ENCODE measurements around the gene DENND1B. TPM values are rescaled to one million over a fixed set of nuclear protein-coding genes. Genes with fewer than 3 reads are reported as not detected.

DENND1B gene
- total RNA-seq, 1 experiment from 2014 or later, result 16.1 TPM

DNA sequence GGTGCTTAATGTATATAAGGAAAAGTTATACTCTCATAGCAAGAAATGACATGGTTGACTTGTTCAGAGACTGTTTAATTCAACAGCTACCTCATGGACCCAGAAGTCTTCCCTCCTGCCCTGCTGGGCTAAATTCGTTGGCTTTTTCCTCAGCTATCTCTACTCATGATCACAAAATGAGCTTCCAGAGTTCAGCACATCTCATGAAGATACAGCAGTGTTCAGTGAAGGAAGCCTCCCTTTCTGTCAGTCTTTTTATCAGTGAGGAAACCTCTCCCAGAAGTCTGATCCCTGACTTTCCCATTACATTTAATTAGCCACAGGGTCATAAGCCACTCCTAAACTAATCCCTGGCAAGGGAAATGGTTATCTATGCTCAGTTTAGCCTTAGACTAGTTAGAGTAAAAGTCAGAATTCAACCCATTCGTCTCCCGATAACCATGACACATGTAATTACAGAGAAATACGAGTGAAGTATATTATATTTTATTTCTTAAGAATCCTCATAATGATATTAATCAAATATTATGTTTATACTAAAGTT, 97.5 kb downstream of the DENND1B start:
- Histone ChIP-seq H3K36me3 (no peaks in the 10 kb centered on the region), H3K4me3 (no peak overlapping the region), H3K27ac (no peak overlapping the region), H3K4me1 (replicated peaks) (no peaks in the 10 kb centered on the region), H3K27me3 (replicated peaks) (no peaks in the 10 kb centered on the region), H3K9me3 (replicated peaks) (no peaks in the 10 kb centered on the region)
- no peak for DNase-seq (ENCODE audit: low read depth in 1 of 2, low spot score in 2 of 2)

DNA sequence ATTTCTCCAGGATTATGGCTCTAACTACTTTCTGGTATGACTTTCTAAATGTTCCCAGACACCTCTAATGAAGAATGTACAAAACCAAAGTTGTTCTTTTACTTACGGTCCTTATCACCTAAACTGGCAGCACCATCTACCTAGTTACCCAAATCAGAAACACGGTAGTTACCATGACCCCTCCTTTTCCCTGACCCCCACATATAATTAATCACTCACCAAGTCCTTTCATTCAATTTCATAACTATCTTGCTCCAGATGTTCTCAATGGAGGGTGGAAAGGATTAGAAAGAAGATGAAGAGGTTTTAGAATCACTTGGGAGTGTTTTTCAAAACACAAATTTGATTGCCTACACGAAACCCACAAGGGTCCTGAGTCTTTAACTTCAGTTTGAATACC, 98.0 kb downstream of the DENND1B start:
- no peak overlapping the region for H3K27ac ChIP-seq
- no peaks in the 10 kb centered on the region for H3K36me3 ChIP-seq
- no peaks in the 10 kb centered on the region for H3K9me3 ChIP-seq (replicated peaks)
- no peaks in the 10 kb centered on the region for H3K4me1 ChIP-seq (replicated peaks)
- DNase-seq (ENCODE audit: low read depth in 1 of 2, low spot score in 2 of 2), result no peak
- H3K4me3 ChIP-seq, result no peak overlapping the region
- no peaks in the 10 kb centered on the region for H3K27me3 ChIP-seq (replicated peaks)

DNA sequence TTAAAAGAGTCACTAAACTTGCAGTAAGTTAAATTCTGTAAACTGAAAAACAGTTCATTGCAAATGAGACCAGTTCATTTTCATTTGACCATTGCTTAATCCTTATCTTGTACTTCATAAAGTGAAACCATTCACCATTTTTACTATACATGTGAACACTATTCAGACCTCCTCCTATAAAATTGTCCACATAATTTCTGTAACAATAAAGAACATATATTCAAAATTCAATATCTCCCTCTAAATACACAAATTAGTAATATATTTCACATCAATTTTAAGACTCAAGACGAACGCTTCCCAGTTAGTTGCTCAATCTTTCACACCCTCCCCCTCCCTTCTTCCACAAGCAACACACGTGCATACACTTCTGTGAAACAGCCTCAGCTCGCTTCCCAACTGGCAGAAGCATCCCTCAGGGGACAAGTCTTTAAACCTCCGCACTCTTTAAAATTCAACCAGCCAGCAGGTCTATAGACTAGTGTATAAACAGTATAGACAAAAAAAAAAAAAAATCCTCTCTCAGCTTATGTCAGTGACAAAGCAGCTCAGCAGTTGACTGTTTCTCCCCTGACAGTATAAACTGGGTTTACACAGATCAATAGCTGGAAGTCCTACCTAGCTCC, 99.6 kb downstream of the DENND1B start:
- H3K4me1 ChIP-seq (replicated peaks), result no peaks in the 10 kb centered on the region
- no peak overlapping the region for H3K27ac ChIP-seq
- DNase-seq (ENCODE audit: low read depth in 1 of 2, low spot score in 2 of 2), result no peak
- H3K27me3 ChIP-seq (replicated peaks), result no peaks in the 10 kb centered on the region
- H3K36me3 ChIP-seq, result no peaks in the 10 kb centered on the region
- H3K9me3 ChIP-seq (replicated peaks), result no peaks in the 10 kb centered on the region
- H3K4me3 ChIP-seq, result no peak overlapping the region

DNA sequence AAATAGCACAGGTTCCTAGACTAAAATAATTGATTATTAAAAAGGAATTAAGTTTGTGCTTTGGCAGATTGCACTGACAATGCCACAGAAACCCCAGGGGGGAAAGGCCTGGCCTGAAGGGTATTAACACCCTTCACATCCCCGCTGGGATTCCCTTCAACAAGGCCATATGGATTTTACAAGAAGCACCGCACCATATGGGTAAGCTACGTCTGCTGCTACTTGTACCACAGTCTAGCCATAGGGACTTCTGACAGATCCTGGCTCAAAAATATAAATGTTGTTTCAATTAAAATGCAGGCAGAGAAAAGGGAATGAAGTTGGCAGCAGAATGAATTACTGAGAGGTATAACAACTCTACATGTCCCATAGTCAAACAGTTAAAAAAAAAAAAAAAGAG, 101.0 kb downstream of the DENND1B start:
- no peaks in the 10 kb centered on the region for H3K9me3 ChIP-seq (replicated peaks)
- no peak overlapping the region for H3K4me3 ChIP-seq
- no peaks in the 10 kb centered on the region for H3K36me3 ChIP-seq
- H3K4me1 ChIP-seq (replicated peaks), result no peaks in the 10 kb centered on the region
- H3K27me3 ChIP-seq (replicated peaks), result no peaks in the 10 kb centered on the region
- H3K27ac ChIP-seq, result no peak overlapping the region
- no peak for DNase-seq (ENCODE audit: low read depth in 1 of 2, low spot score in 2 of 2)

DNA sequence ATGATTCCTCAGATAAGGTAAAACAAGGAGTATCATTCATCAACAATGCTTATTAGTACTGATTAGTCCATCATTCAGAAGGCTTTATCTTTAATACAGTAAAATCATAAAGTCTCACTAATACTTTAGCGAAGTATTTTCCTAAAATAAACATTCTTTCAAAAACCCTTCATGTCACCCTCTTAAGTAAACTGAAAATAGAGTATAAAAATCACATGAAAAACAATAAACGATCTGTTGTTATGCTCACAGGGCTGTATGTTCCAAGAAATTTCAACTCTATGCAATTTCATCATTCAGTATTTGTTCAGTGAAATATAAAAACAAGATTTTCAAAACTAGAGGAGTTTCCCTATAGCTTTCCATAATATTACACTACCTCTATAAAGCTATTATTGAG, 102.0 kb downstream of the DENND1B start:
- Histone ChIP-seq H3K27me3 (replicated peaks) (no peaks in the 10 kb centered on the region), H3K27ac (no peak overlapping the region), H3K9me3 (replicated peaks) (no peaks in the 10 kb centered on the region), H3K4me3 (no peak overlapping the region), H3K4me1 (replicated peaks) (no peaks in the 10 kb centered on the region), H3K36me3 (no peaks in the 10 kb centered on the region)
- no peak for DNase-seq (ENCODE audit: low read depth in 1 of 2, low spot score in 2 of 2)

DNA sequence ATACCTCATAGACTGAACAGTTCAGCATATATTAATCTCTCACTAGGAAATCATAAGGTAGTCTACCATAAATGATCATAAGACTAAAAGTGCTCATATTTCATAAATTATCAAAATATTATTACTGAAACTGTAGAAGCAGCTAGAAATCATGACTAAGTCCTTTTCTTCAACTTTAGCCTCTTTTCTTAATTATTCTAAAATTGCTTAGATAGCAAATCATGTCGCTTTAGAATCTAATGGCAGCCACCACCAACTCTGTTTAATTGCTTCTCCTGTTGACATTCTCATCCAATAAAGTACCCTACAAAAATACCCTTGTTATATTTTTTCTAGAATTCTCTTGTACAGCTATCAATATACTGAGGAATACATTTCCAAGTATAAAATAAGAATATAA, 102.9 kb downstream of the DENND1B start:
- Histone ChIP-seq H3K27ac (no peak overlapping the region), H3K4me3 (no peak overlapping the region), H3K9me3 (replicated peaks) (no peaks in the 10 kb centered on the region), H3K27me3 (replicated peaks) (no peaks in the 10 kb centered on the region), H3K4me1 (replicated peaks) (no peaks in the 10 kb centered on the region), H3K36me3 (no peaks in the 10 kb centered on the region)
- DNase-seq (ENCODE audit: low read depth in 1 of 2, low spot score in 2 of 2), result no peak

DNA sequence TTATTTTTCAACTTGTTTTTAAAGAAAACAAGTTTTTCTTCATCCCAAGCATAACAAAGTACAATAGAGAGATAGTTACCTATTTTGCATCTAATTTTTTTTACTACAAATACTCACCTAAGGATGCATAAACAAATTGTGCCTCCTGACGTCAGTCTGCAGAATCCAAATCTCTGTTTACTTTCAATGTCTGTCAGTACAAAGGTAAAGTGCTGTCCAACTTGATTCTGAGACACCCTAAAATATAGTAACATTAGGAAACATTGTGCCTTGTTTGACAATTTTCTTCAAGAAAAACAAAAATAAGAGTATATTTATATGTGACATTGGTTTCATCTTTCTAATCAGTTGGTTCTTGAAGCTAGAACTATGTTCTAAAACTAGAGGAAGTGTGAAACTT, 103.4 kb downstream of the DENND1B start:
- Histone ChIP-seq H3K27ac (no peak overlapping the region), H3K27me3 (replicated peaks) (no peaks in the 10 kb centered on the region), H3K4me1 (replicated peaks) (no peaks in the 10 kb centered on the region), H3K9me3 (replicated peaks) (no peaks in the 10 kb centered on the region), H3K36me3 (no peaks in the 10 kb centered on the region), H3K4me3 (no peak overlapping the region)
- DNase-seq (ENCODE audit: low read depth in 1 of 2, low spot score in 2 of 2), result no peak

DNA sequence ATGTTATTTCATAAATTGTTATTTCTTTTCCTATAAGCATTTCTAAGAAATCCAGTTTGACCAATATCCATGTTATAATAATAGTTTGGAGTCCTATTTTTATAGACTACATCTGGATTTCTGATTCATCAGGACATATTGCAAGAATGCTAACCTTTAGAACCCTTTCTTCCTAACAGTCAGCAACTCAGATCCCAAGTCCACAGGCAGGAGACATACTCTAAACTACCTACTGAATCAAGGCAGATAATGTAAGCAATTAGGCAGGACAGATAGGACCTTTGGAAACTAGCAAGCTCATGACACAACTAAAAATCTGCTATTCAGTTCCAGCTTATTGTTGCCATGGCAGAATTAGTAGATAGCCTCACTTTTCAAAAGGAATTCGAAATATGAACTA, 104.1 kb downstream of the DENND1B start:
- no peak for DNase-seq (ENCODE audit: low read depth in 1 of 2, low spot score in 2 of 2)
- Histone ChIP-seq H3K4me1 (replicated peaks) (no peaks in the 10 kb centered on the region), H3K4me3 (no peak overlapping the region), H3K36me3 (no peaks in the 10 kb centered on the region), H3K9me3 (replicated peaks) (no peaks in the 10 kb centered on the region), H3K27me3 (replicated peaks) (no peaks in the 10 kb centered on the region), H3K27ac (no peak overlapping the region)

DNA sequence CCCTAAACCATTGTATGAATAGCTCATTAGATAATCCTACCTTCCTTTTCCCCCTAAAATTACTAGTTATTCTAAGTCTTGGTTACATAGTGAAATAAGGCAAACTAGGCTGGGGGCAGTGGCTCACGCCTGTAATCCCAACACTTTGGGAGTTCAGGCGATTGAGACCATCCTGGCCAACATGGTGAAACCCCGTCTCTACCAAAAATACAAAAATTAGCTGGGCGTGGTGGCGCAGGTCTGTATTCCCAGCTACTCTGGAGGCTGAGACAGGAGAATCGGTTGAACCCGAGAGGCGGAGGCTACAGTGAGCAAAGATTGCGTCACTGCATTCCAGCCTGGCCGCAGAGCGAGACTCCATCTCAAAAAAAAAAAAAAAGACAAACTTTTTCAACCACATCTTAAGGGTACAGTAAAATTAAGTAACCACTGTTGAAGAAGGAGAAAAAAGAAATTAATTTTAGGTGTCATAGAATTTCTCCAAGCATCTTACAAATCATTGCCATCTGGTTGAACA, 108.5 kb downstream of the DENND1B start:
- Histone ChIP-seq H3K27ac (no peak overlapping the region), H3K27me3 (replicated peaks) (no peaks in the 10 kb centered on the region), H3K9me3 (replicated peaks) (no peaks in the 10 kb centered on the region), H3K4me3 (no peak overlapping the region), H3K4me1 (replicated peaks) (peaks cover 6% of the 10 kb centered on the region), H3K36me3 (no peaks in the 10 kb centered on the region)
- no peak for DNase-seq (ENCODE audit: low read depth in 1 of 2, low spot score in 2 of 2)

DNA sequence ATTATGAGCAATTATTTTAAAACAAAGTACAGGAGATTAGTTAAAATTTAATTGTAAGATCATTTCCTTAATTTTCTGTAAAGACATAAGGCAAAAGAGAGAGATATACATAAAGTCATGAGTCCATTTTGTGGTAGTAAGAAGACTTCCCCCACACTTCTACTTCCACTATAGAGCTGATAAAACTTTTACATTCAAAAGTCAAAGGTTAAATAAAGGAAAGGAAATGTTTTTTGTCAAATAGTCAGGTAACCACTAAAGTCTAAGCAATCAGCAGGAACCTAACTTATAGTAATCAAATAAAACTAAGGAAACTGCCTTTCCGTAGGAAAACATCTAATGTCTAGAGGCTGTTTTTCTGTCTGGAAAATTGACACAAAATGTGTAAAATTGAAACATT, 110.9 kb downstream of the DENND1B start:
- H3K4me3 ChIP-seq, result no peak overlapping the region
- H3K4me1 ChIP-seq (replicated peaks), result peaks cover 6% of the 10 kb centered on the region
- no peak overlapping the region for H3K27ac ChIP-seq
- no peak for DNase-seq (ENCODE audit: low read depth in 1 of 2, low spot score in 2 of 2)
- H3K27me3 ChIP-seq (replicated peaks), result no peaks in the 10 kb centered on the region
- no peaks in the 10 kb centered on the region for H3K9me3 ChIP-seq (replicated peaks)
- H3K36me3 ChIP-seq, result no peaks in the 10 kb centered on the region

DNA sequence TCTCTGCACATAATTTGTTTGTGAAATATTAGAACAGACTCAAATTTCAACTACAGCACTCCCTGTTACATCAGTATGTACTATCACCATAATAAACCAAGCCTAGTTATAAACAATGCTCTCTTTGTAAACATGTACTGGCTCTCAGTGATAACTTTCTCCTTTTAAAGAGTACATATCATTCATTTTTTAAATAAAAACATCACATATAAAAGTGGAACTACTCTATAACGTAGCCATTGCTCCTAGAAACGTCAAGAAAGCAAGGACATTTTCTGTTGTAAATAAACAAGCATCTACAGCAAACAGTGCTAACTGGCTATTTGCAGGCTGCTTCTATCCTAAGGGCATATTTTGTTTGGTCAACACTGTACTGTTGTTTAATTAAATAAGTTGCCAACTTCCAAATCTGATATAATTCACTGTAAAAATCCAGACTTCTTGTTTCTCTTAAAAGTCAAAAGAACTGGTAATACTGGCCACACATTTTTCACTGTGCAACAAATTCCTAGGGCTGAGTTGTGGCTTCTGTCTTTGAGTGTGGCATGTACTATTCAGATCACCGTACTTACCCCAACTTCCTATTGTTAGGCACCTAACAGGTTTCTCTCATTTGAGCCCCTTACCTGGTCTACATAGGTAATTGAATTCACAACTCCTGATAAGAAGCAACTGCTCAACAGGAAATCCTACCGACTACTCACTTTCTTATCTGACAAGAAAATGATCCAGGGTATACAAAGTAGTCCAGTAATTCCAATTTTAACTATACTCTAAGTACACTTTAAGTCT, 111.9 kb downstream of the DENND1B start:
- H3K27me3 ChIP-seq (replicated peaks), result no peaks in the 10 kb centered on the region
- H3K27ac ChIP-seq, result no peak overlapping the region
- no peak for DNase-seq (ENCODE audit: low read depth in 1 of 2, low spot score in 2 of 2)
- H3K4me1 ChIP-seq (replicated peaks), result peaks cover 6% of the 10 kb centered on the region
- no peaks in the 10 kb centered on the region for H3K9me3 ChIP-seq (replicated peaks)
- no peak overlapping the region for H3K4me3 ChIP-seq
- H3K36me3 ChIP-seq, result no peaks in the 10 kb centered on the region

DNA sequence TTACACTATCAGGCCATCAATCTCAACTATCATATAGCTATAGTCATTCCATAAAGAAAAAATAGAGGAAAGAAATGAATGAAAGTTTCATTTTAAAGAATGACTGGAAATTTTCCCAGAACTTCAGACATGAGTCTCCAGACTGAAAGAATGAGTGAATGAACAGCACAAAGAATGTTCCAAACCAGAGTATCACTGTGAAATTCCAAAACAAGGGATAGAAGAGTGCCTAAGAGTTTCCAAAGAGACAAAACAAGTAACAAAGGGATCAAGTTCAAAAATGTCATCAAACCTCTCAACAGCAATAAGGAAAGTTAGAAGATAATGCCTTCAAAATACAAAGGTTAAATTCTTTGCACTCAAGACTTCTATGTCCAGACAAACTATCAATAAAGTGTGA, 114.9 kb downstream of the DENND1B start:
- H3K36me3 ChIP-seq, result no peaks in the 10 kb centered on the region
- H3K9me3 ChIP-seq (replicated peaks), result no peaks in the 10 kb centered on the region
- peaks cover 6% of the 10 kb centered on the region for H3K4me1 ChIP-seq (replicated peaks)
- no peak for DNase-seq (ENCODE audit: low read depth in 1 of 2, low spot score in 2 of 2)
- no peak overlapping the region for H3K4me3 ChIP-seq
- H3K27ac ChIP-seq, result no peak overlapping the region
- no peaks in the 10 kb centered on the region for H3K27me3 ChIP-seq (replicated peaks)

DNA sequence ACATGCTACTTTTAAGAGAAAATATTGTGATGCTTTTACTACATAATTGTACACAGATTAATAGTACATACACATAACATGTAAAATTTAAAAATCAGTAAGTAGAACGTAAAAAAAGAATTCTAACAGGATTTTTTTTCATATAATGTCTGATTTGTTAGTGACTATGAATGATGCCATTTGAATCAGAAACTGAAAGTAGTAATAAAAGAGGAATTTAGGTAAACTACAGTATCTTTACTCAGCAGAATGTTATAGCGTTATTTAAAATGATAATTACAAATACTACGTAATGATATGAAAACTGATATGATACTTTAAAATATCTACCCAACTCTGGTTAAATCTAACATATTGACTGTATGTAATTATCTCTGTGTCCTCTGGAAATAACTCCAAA, 116.1 kb downstream of the DENND1B start:
- no peak for DNase-seq (ENCODE audit: low read depth in 1 of 2, low spot score in 2 of 2)
- H3K27ac ChIP-seq, result no peak overlapping the region
- H3K9me3 ChIP-seq (replicated peaks), result no peaks in the 10 kb centered on the region
- no peaks in the 10 kb centered on the region for H3K27me3 ChIP-seq (replicated peaks)
- peaks cover 6% of the 10 kb centered on the region for H3K4me1 ChIP-seq (replicated peaks)
- no peak overlapping the region for H3K4me3 ChIP-seq
- H3K36me3 ChIP-seq, result no peaks in the 10 kb centered on the region

DNA sequence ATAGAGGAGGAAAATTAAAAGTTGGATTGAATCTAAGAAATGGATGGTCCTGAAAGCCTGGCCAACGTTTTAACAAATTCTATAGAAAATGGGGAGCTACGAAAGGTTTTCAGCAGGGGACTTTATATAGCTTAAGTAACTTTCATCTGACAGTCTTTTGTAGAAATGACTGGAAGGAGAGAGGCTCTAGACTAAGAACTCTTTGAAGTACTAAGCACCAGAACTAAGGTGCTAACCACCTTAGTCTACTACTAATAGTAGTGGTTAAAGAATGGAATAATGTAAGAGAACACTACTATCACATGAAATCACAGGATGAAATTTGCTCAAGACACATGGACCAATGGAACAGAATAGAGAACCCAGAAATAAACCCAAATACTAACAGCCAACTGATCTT, 126.1 kb downstream of the DENND1B start:
- no peaks in the 10 kb centered on the region for H3K36me3 ChIP-seq
- no peak overlapping the region for H3K4me3 ChIP-seq
- no peak for DNase-seq (ENCODE audit: low read depth in 1 of 2, low spot score in 2 of 2)
- H3K9me3 ChIP-seq (replicated peaks), result no peaks in the 10 kb centered on the region
- no peak overlapping the region for H3K27ac ChIP-seq
- no peaks in the 10 kb centered on the region for H3K27me3 ChIP-seq (replicated peaks)
- no peaks in the 10 kb centered on the region for H3K4me1 ChIP-seq (replicated peaks)

Data from SJSA1 (cell line).